T47D (cell line): ENCODE results near the gene SMC5.

ENCODE experiments used
- DNase-seq, 2 experiments: peaks; one replicate each; pipeline versions ENCODE4 v3.0.0 to v3.0.0-alpha.2; 2011 to 2012; ENCODE audit warnings: low read depth in 1 of 2, low spot score in 1 of 2
- JUND ChIP-seq: IDR thresholded peaks from 2 replicates; pipeline ENCODE4 v1.6.1; 2012; ENCODE audit warnings: low read depth
- in situ Hi-C: cut with HindIII; loops from 2 replicates; pipeline ENCODE4 v1.10.0; 2016; ENCODE audit warnings: low sequenced_read_pairs, low pct_unique_long_range_greater_than_20kb

Gene SMC5

GRCh38 chr9:70347046-70347445, 88.3 kb downstream of the SMC5 start:
- TF ChIP-seq JUND: no peak
- no peak for DNase-seq
- in situ Hi-C loops: no loop called here

DNA sequence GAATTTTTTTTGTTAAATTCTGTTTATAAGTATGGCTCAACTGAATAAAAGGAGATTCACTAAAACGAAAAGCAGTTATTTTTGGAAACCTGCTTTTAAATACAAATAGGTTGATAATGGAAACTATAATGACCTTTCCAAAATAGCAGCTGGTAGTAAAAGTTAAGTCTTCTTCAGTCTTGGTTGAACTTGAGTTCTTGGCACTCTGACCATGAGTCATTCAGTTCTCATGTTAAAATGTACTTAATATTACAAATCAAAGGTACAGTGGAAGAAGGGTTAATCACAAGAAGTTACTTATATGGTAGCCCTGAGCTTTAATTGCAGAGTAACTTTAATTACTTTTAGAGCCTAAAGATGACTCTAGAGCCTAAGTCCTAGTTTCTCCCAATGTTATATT, 93.6 kb downstream of the SMC5 start:
- no peak for TF ChIP-seq JUND
- no peak for DNase-seq
- in situ Hi-C loops: no loop called here

- no peak for TF ChIP-seq JUND
- peak in 1 of 2 experiments; percentile 20 for DNase-seq
- in situ Hi-C loops: no loop called here
Measured at GRCh38 chr9:70352802-70353201, 94.0 kb downstream of the SMC5 start.

DNA sequence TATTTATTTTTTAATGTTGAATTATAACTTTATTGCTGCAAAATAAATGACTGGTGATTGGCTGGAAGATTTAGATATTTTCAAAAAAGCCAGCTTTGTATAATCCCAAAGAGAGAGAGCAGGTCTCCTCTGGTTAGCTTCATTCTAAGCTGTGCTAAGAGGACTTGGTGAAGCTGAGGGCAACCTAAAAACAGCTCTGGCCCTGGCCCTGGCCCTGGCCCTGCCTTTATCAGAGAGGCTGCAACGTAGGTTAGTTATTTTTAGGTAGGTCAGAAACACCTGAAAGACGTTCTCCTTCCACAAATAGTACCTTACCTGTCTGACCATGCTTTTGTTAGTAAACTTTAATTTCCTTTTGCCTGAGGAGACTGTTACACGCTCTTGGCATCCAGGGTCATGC, 97.0 kb downstream of the SMC5 start:
- in situ Hi-C loops: no loop called here
- DNase-seq: no peak
- no peak for TF ChIP-seq JUND

DNA sequence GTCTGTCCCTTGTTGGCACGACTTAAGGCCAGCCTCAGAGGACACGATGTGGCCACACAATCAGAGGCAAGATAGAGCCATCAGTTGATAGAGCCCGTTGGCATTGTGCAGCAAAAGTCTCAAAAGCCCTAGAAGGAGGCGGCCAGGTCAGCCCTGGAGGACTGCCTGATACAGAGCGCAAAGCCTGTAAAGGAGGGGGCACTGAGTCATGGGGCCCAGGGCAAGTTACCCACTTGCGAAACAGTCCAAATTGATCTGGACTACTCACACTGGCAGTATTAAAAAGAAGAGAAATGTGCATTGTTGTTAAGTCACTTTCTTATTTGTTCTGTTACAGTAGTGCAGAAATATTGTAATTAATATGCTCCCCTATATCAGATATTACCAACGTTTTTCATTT, 104.2 kb downstream of the SMC5 start:
- DNase-seq: no peak
- in situ Hi-C loops: no loop called here
- no peak for TF ChIP-seq JUND

GRCh38 chr9:70363760-70364159, 105.0 kb downstream of the SMC5 start:
- TF ChIP-seq JUND: no peak
- DNase-seq: no peak
- in situ Hi-C loops: no loop called here

DNA sequence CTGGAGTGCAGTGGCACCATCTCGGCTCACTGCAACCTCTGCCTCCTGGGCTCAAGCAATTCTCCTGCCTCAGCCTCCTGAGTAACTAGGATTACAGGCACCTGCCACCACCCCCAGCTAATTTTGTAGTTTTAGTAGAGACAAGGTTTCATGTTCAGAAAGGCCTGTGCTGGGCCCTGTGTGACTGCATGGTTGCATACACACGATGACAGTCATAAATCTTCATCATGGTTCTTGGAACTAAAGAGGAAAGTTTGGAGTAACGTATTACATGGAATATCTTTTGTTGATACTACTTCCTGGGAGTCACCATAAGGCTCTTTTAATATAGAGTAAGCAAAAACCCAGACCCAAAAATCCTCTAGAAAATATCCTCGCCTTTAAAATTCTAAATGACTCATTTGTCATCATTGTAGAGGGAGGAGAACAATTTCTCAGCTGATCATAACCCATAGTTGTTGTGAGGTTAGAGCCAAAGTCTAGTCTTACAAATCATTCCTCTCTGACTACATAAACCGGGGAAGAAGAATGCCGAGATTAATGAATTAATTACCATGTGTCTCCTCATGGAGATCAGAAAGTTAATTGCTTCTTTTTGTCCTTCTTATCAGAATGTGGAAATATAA, 108.6 kb downstream of the SMC5 start:
- DNase-seq: no peak
- in situ Hi-C loops: no loop called here
- no peak for TF ChIP-seq JUND

- TF ChIP-seq JUND: no peak
- in situ Hi-C loops: no loop called here
- no peak for DNase-seq
Measured at GRCh38 chr9:70374962-70375618, 116.3 kb downstream of the SMC5 start.

DNA sequence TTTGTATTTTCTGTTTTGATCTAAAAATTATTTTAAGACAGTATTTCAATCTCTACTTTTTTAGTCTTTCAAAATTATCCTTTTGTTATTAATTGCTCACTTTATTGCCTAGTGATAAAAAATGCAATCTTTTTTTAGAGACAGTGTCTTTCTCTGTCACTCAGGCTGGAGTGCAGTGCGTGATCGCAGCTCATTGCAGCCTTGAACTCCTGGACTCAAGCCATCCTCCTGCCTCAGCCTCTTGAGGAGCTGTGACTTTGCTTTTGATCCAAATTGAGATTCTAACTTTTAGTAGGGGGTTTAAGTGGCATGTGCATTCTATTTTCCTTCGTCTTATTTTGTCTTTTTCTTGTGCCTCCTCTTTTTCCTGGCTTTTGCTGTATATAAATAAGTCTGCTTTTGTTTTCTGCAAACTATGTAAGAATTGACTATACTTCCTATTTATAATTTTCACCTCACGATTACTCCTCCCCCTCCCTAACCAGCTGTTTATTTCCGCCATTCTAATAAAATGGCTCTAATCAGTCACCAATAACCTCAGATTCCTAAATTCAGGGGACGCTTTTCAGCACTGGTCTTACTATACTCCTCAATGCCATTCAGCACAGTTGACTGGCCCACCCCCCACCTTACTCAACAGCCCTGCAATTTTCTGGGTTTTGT, 123.4 kb downstream of the SMC5 start:
- in situ Hi-C loops: no loop called here
- DNase-seq: no peak
- no peak for TF ChIP-seq JUND

DNA sequence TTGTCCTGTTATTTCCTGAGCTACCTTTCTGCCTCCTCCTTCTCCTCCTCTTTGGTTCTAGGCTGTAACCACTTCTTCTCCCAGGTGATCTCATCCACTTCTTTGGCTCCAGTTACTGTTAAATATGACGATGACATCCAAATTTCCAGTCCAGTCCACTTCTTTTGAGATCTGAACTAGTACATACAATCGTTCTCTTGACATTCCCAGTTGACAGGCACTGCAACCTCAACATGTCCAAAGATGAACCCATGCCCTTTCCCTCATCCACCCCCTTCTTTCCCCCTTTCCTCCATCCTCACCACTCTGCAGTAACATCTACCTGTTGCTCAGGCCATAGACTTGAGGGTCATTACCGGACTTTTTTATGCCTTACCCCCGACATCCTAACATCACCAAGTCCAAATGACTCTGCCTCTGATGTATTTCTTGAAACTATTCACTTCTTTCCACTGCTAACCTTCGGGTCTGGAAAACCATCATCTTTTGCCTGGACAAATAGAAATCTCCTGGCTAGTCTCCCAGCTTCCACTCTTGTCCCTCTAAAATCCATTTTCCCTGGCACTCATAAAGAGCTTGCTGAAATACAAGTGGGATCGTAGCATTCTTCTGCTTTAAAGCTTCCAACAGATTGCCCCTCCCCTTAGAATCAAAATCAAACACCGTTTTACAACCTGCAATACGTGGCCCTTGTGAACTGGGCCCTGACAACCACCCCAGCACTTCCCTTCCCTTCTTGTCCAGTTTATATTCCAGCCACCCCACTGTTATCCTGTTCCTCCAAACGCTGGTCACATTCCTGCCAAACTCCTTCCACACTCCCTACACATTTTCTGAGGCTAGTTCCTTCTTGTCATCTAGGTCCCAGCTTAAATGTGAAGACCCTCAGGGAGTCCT, 124.2 kb downstream of the SMC5 start:
- in situ Hi-C loops: no loop called here
- no peak for DNase-seq
- no peak for TF ChIP-seq JUND

DNA sequence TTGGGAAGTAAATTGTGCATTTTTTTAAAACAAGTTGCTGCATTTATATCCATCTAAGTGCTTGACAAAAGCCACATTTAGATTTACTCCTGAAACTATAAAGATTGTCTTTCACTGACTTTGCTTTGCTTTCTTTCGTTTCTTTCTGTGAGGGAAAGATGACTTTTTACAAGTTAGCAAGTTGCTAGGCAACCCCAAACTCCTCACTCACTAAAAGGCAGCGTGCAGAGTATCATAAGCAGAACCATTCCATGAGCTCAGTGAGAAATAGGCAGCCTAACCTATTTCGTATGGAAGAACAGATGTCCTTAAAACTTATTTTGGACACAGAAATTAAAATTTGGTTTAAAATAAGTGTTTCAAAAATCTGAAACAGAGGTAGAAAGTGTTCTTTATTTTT, 126.6 kb downstream of the SMC5 start:
- no peak for DNase-seq
- TF ChIP-seq JUND: no peak
- in situ Hi-C loops: no loop called here

DNA sequence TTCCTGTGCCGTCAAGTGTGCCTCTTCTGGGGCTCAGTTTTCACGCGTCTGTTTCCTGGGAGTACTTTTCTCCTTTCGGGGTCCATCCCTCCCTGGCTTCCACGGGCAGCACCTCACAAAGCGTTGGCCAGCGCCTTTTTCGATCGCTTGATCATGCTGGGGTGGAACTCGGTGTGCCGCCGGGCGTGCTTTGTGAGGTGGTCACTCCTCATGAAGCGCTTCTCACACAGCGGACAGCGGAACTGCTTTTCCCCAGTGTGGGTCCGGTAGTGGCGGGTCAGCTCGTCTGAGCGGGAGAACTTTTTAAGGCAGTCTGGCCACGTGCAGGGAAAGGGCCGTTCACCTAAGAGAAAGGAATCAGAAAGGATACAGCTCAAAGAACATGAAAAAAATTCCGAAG, 128.9 kb downstream of the SMC5 start:
- in situ Hi-C loops: no loop called here
- TF ChIP-seq JUND: no peak
- no peak for DNase-seq
